ENCODE data around the gene FRAS1. TPM values are rescaled to one million over a fixed set of nuclear protein-coding genes. Genes with fewer than 3 reads are reported as not detected.
"Not testable (repeated sequence)": the region's sequence is repeated elsewhere in the genome, so short reads cannot be mapped to it uniquely, and the experiment has no call there.

The FRAS1 gene
- total RNA-seq, 4 donors from 2014 or later, result 3.4 to 11.7 (median 4.2) TPM

- Histone ChIP-seq H3K36me3 (peaks cover 0 to 9% of the 10 kb centered on the region in 2 donors), H3K4me1 (no peaks in the 10 kb centered on the region), H3K9me3 (no peaks in the 10 kb centered on the region), H3K4me3 (no peak overlapping the region), H3K27me3 (no peaks in the 10 kb centered on the region), H3K27ac (no peak overlapping the region)
- no peak for ATAC-seq
- TF ChIP-seq POLR2AphosphoS5 (IDR thresholded peaks at IDR 0.05), result no peak
- TF ChIP-seq CTCF (IDR thresholded peaks at IDR 0.05), result no peak
- TF ChIP-seq EP300 (IDR thresholded peaks at IDR 0.05), result no peak
- no peak for TF ChIP-seq POLR2A (IDR thresholded peaks at IDR 0.05)
- 75 to 85% methylated on average over 1 to 7 of the region's 7 CpGs for WGBS, 2 donors (ENCODE audit: low coverage in 1 of 2)
These were observed 407.1 kb downstream of the FRAS1 start for GRCh38 chr4:78464265-78464664.

- not testable (repeated sequence) for H3K27ac ChIP-seq, H3K4me1 ChIP-seq, H3K9me3 ChIP-seq, H3K4me3 ChIP-seq, ATAC-seq, H3K27me3 ChIP-seq
- H3K36me3 ChIP-seq, result peaks cover 0 to 11% of the 10 kb centered on the region in 2 donors
- 42 to 44% methylated on average over 1 of the region's 1 CpG for WGBS, 2 donors (ENCODE audit: low coverage in 1 of 2)
These were observed 410.1 kb downstream of the FRAS1 start for GRCh38 chr4:78467223-78467622.

- 64 to 78% methylated on average over 3 of the region's 3 CpGs for WGBS, 2 donors (ENCODE audit: low coverage in 1 of 2)
- Histone ChIP-seq H3K4me1 (no peaks in the 10 kb centered on the region), H3K9me3 (no peaks in the 10 kb centered on the region), H3K27me3 (no peaks in the 10 kb centered on the region), H3K27ac (no peak overlapping the region), H3K36me3 (peaks cover 0 to 13% of the 10 kb centered on the region in 2 donors), H3K4me3 (no peak overlapping the region)
- TF ChIP-seq EP300 (IDR thresholded peaks at IDR 0.05), result no peak
- TF ChIP-seq CTCF (IDR thresholded peaks at IDR 0.05), result no peak
- TF ChIP-seq POLR2A (IDR thresholded peaks at IDR 0.05), result no peak
- TF ChIP-seq POLR2AphosphoS5 (IDR thresholded peaks at IDR 0.05), result no peak
- no peak for ATAC-seq
These were observed 411.1 kb downstream of the FRAS1 start for GRCh38 chr4:78468272-78468671.

- WGBS, 2 donors (ENCODE audit: low coverage in 1 of 2), result 70 to 86% methylated on average over 3 of the region's 3 CpGs
- no peak for ATAC-seq
- no peak overlapping the region for H3K27ac ChIP-seq
These were observed 419.1 kb downstream of the FRAS1 start for GRCh38 chr4:78476108-78476704.

GRCh38 chr4:78477276-78477675, 420.2 kb downstream of the FRAS1 start:
- peaks cover 0 to 5% of the 10 kb centered on the region in 2 donors for H3K36me3 ChIP-seq
- ATAC-seq, result no peak
- 0% methylated on average over 1 of the region's 1 CpG for WGBS, 2 donors (ENCODE audit: low coverage in 1 of 2)
- H3K4me3 ChIP-seq, result no peak overlapping the region
- no peaks in the 10 kb centered on the region for H3K9me3 ChIP-seq
- no peaks in the 10 kb centered on the region for H3K27me3 ChIP-seq
- no peaks in the 10 kb centered on the region for H3K4me1 ChIP-seq
- H3K27ac ChIP-seq, result no peak overlapping the region
- no peak for TF ChIP-seq POLR2A (IDR thresholded peaks at IDR 0.05)
- no peak for TF ChIP-seq EP300 (IDR thresholded peaks at IDR 0.05)
- TF ChIP-seq POLR2AphosphoS5 (IDR thresholded peaks at IDR 0.05), result no peak
- TF ChIP-seq CTCF (IDR thresholded peaks at IDR 0.05), result no peak

More at GRCh38 chr4:78476108-78476704, 419.1 kb downstream of the FRAS1 start:
- TF ChIP-seq POLR2AphosphoS5 (IDR thresholded peaks at IDR 0.05), result no peak
- TF ChIP-seq CTCF (IDR thresholded peaks at IDR 0.05), result no peak
- TF ChIP-seq POLR2A (IDR thresholded peaks at IDR 0.05), result no peak
- TF ChIP-seq EP300 (IDR thresholded peaks at IDR 0.05), result no peak
- peaks cover 0 to 8% of the 10 kb centered on the region in 2 donors for H3K36me3 ChIP-seq
- H3K4me1 ChIP-seq, result no peaks in the 10 kb centered on the region
- no peaks in the 10 kb centered on the region for H3K9me3 ChIP-seq
- H3K27me3 ChIP-seq, result no peaks in the 10 kb centered on the region
- no peak overlapping the region for H3K4me3 ChIP-seq
